Left ventricle myocardium inferior (tissue), 1 donor: ENCODE data around the gene PGAM5. TPM values are rescaled to one million over a fixed set of nuclear protein-coding genes. Genes with fewer than 3 reads are reported as not detected.

Experiments
- DNase-seq: peaks from one replicate; pipeline ENCODE4 v3.0.0-alpha.2; 2020
- H3K27ac ChIP-seq: fragments of 200-600 bp; replicated peaks from 2 replicates; pipeline ENCODE4 v1.8.0; 2021
- H3K27me3 ChIP-seq: fragments of 200-600 bp; 2 replicates; pipeline ENCODE4 v1.8.0; 2021; ENCODE audit warnings: low read depth
- H3K36me3 ChIP-seq: fragments of 200-600 bp; 2 replicates; pipeline ENCODE4 v1.8.0; 2021
- H3K4me1 ChIP-seq: fragments of 200-600 bp; 2 replicates; pipeline ENCODE4 v1.8.0; 2021
- H3K4me3 ChIP-seq: fragments of 200-600 bp; 2 replicates; pipeline ENCODE4 v1.8.0; 2021; ENCODE audit warnings: mild to moderate bottlenecking, moderate library complexity
- H3K9me3 ChIP-seq: fragments of 200-600 bp; replicated peaks from 2 replicates; pipeline ENCODE4 v1.8.0; 2021
- intact Hi-C: fragments of 100-400 bp; cut with micrococcal nuclease; formaldehyde crosslinking; loops from one replicate; pipeline ENCODE4 v1.11.0; 2022
- total RNA-seq: library from RNA; stranded (reverse); fragmentation: NEBNext Ultra II Directional; extraction: Animal tissue kit (Norgen Biotek cat#: 25700); gene quantifications from one replicate; pipeline ENCODE4 v1.2.1, GENCODE V29; 2021
- TF ChIP-seq, protein P1 (sequence below): fragments of 200-600 bp; IDR thresholded peaks from 2 replicates; pipeline ENCODE4 v1.8.0; 2021; ENCODE audit warnings: antibody characterized with exemption, mild to moderate bottlenecking, borderline replicate concordance
- donor health status: DM: no; HTN: yes; CAD: no; lungs with severe emphysema.

PGAM5 gene
- total RNA-seq, 1 donor from 2014 or later, result 27.3 TPM

DNA sequence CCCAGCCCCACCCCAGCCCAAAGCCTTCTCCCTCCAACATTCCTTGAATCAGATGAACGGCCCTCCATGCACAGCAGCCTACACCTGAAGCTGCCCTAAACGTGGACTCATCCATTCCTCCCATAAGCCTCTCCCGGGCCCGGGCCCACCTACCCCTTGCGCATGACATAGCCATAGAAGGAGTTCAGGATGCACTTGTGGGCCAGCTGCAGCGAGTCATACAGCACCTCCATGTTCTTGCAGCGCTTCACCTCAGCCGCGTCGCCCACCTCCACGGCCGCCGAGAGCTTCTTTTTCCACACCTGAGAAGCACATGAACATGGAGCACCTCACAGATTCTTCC, 45.5 kb upstream of the PGAM5 start:
- H3K27me3 ChIP-seq, result no peaks in the 10 kb centered on the region
- TF ChIP-seq, protein P1, sequence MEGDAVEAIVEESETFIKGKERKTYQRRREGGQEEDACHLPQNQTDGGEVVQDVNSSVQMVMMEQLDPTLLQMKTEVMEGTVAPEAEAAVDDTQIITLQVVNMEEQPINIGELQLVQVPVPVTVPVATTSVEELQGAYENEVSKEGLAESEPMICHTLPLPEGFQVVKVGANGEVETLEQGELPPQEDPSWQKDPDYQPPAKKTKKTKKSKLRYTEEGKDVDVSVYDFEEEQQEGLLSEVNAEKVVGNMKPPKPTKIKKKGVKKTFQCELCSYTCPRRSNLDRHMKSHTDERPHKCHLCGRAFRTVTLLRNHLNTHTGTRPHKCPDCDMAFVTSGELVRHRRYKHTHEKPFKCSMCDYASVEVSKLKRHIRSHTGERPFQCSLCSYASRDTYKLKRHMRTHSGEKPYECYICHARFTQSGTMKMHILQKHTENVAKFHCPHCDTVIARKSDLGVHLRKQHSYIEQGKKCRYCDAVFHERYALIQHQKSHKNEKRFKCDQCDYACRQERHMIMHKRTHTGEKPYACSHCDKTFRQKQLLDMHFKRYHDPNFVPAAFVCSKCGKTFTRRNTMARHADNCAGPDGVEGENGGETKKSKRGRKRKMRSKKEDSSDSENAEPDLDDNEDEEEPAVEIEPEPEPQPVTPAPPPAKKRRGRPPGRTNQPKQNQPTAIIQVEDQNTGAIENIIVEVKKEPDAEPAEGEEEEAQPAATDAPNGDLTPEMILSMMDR, result no peak
- H3K4me1 ChIP-seq, result peaks cover 4% of the 10 kb centered on the region
- intact Hi-C loops, result no loop called here
- peaks cover 90% of the 10 kb centered on the region for H3K36me3 ChIP-seq
- no peak overlapping the region for H3K27ac ChIP-seq
- no peak for DNase-seq
- H3K4me3 ChIP-seq, result no peak overlapping the region
- H3K9me3 ChIP-seq, result no peaks in the 10 kb centered on the region

DNA sequence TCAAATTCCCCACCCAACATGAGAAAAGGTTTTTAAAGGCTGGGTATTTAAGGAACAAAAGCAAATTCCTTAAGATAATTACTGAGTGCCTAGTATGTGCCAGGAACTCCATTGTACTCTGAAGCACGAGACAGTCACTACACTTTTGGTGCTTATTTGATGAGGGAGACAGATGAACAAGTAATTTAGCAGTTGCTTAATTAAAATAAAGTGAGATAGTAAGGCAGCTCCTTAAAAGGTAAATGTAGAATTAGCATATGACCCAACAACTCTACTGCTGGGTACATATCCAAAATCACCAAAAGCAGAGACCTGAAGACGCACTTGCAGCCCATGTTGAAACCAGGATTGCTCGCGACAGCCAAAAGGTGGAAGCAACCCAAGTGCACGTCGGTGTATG, 44.8 kb upstream of the PGAM5 start:
- TF ChIP-seq, protein P1, result no peak
- Histone ChIP-seq H3K9me3 (no peaks in the 10 kb centered on the region), H3K4me3 (no peak overlapping the region), H3K27me3 (no peaks in the 10 kb centered on the region), H3K36me3 (peaks cover 89% of the 10 kb centered on the region), H3K4me1 (peaks cover 4% of the 10 kb centered on the region), H3K27ac (no peak overlapping the region)
- intact Hi-C loops, result no loop called here
- DNase-seq, result no peak

DNA sequence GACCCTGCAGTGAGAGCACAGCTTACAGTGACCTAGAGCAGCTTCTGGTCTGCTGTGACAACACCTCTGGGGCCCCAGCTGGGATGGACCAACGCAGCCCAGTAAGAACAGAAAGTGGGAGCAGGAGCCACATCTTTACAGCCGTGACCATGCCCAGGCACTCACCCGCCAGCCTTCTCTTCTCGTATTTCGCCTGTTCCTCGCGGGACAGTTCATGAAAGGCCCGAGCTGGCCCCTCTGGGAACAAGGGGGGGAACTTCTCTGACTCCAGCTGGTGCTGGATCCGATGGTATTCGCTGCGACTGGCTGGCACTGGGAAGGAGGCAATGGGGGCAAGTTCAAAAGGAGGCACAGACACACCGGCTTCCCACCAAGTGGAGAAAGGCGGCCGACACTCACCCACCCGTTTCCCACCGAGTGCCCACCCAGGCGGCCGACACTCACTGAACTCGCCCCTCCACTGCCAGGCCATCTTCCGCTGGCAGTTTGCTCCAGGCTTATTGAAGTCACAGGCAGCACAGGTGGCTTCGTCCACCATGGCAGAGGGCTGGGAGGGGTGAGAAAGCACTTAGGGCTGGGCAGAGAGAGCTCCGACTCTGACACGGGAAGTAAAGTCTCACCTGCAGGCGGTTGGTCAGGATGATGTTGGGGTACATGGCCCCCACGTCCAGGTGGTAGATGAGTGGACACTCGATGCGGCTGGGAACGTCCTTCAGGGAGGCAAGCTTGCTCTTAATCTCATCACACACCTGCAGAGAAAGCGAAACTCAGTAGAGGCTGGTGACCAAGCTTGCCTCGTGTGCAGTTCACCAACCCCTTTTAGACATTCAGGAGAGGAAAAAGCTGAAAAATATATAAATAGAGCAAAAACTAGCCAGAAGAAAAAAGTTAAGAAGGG, 42.2 kb upstream of the PGAM5 start:
- DNase-seq, result no peak
- Histone ChIP-seq H3K4me1 (no peaks in the 10 kb centered on the region), H3K4me3 (no peak overlapping the region), H3K27me3 (no peaks in the 10 kb centered on the region), H3K27ac (no peak overlapping the region), H3K36me3 (peaks cover 84% of the 10 kb centered on the region), H3K9me3 (no peaks in the 10 kb centered on the region)
- TF ChIP-seq, protein P1, result no peak
- intact Hi-C loops, result no loop called here

DNA sequence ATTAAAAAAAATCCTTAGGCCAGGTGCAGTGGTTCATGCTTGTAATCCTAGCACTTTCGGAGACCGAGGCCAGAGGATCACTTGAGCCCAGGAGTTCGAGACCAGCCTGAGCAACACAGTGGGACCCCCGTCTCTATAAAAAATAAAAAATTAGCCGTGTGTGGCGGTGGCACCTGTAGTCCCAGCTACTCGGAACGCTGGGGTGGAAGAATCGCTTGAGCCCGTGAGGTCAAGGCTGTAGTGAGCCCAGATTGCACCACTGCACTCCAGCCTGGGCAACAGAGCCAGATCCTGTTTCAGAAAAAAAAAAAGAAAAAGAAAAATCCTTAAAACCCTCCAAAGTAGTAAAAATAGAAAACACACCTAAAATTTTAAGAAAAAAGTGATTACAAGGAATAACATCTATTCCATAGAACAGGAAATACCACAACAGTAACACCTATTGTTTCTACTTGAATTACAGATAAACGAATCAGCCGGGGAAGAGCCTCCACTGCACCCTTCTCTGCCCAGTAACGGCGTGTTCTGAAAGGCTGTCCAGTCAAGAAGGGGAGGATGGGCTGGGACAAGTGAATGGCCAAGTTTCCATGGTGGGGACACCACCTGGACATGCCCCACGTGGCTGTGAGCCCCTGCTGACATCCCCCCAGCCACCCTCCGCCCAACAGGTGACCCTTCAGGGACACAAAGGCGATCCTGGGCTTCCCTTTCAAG, 41.3 kb upstream of the PGAM5 start:
- TF ChIP-seq, protein P1, result no peak
- no peak overlapping the region for H3K27ac ChIP-seq
- no peaks in the 10 kb centered on the region for H3K4me1 ChIP-seq
- no peaks in the 10 kb centered on the region for H3K9me3 ChIP-seq
- no peak overlapping the region for H3K4me3 ChIP-seq
- H3K36me3 ChIP-seq, result peaks cover 77% of the 10 kb centered on the region
- intact Hi-C loops, result no loop called here
- no peak for DNase-seq
- H3K27me3 ChIP-seq, result no peaks in the 10 kb centered on the region

DNA sequence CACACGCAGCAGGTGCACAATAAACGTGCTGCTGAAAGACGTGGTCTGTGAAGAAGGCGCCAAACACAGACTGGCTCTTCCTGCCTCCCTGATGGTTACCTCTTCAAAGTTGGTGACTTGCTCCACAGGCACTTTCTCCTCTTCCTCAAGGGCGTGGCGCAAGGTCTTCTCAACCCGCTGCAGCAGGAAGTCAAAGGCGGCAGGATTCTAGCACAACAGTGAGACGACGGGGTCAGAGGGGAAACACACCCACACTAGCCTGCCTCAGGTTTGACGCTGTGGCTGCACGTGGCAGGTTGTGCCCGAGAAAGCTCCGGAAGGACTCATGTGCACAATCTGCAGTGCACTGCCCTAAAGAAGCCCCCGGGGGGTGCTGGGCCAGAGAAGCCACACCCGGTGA, 38.5 kb upstream of the PGAM5 start:
- intact Hi-C loops, result no loop called here
- no peak overlapping the region for H3K27ac ChIP-seq
- no peaks in the 10 kb centered on the region for H3K27me3 ChIP-seq
- no peaks in the 10 kb centered on the region for H3K9me3 ChIP-seq
- H3K36me3 ChIP-seq, result peaks cover 80% of the 10 kb centered on the region
- TF ChIP-seq, protein P1, result no peak
- no peak overlapping the region for H3K4me3 ChIP-seq
- DNase-seq, result no peak
- H3K4me1 ChIP-seq, result no peaks in the 10 kb centered on the region
